Tibial artery (tissue), 4 donors: Measurements from ENCODE around the gene MTHFS.
A peak's percentile ranks its signal among the peaks of the same experiment; 100 is the strongest.

Source experiments
- DNase-seq, 2 donors: peaks; one replicate each; pipeline ENCODE4 v3.0.0-alpha.2; 2019
- H3K27ac ChIP-seq, 2 donors: fragments of 200-600 bp; sonication (generic) in 1 of 2; 1 replicate in 1 of 2; 2 replicates in 1 of 2; pipeline ENCODE4 v1.5.1; 2018 to 2019; ENCODE audit warnings: mild to moderate bottlenecking in 1 of 2
- H3K27me3 ChIP-seq, 2 donors: fragments of 200-600 bp; sonication (generic) in 1 of 2; one replicate each; pipeline versions ENCODE4 v1.5.1 to v1.6.0; 2016 to 2019
- H3K36me3 ChIP-seq, 3 donors: fragments of 200-600 bp; sonication (generic) in 2 of 3; one replicate each; pipeline ENCODE4 v1.5.1; 2016 to 2019; ENCODE audit warnings: mild to moderate bottlenecking in 2 of 3
- H3K4me1 ChIP-seq, 4 donors: fragments of 200-600 bp; sonication (generic) in 2 of 4; 1 replicate in 3 of 4; 2 replicates in 1 of 4; pipeline ENCODE4 v1.5.1; 2016 to 2019
- H3K4me3 ChIP-seq, 2 donors: fragments of 200-600 bp; sonication (generic) in 1 of 2; 1 replicate in 1 of 2; 2 replicates in 1 of 2; pipeline ENCODE4 v1.5.1; 2018 to 2019; ENCODE audit warnings: mild to moderate bottlenecking in 2 of 2
- H3K9me3 ChIP-seq, 3 donors: fragments of 200-600 bp; sonication (generic) in 1 of 3; one replicate each; pipeline ENCODE4 v1.5.1; 2016 to 2019
- intact Hi-C: fragments of 100-400 bp; cut with DNase I; formaldehyde crosslinking; loops from one replicate; pipeline ENCODE4 v1.15.0; 2023; ENCODE audit warnings: low total_unique reads
- TF ChIP-seq, protein P1 (sequence below), 2 experiments: fragments of 200-600 bp in 1 of 2; fragments of 450-650 bp in 1 of 2; IDR thresholded peaks; one replicate each; pipeline ENCODE4 v1.5.1; 2017 to 2019; ENCODE audit warnings: antibody characterized with exemption in 2 of 2, mild to moderate bottlenecking in 1 of 2, moderate library complexity in 1 of 2

Gene MTHFS

DNA sequence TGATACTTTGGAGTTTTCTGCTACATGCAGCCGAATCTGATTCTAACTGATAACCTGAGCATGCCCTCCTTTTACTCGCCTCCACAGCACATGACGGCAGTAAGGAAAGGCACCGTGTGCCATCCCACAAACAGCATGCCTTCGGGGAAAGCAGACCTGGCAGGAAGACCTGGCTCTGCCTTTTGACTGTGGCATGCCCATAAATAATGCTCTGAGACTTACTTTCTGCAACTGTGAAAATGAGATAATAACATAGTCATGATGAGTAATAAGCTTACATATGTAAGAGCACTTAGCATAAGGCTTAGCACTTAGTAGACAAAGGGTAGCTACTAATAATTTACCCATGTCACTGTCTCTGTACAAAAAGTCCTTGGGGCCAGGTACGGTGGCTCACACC is 32.9 kb downstream of the MTHFS start:
- peaks cover 0 to 11% (median 0%) of the 10 kb centered on the region in 3 donors for H3K36me3 ChIP-seq
- TF ChIP-seq, protein P1, sequence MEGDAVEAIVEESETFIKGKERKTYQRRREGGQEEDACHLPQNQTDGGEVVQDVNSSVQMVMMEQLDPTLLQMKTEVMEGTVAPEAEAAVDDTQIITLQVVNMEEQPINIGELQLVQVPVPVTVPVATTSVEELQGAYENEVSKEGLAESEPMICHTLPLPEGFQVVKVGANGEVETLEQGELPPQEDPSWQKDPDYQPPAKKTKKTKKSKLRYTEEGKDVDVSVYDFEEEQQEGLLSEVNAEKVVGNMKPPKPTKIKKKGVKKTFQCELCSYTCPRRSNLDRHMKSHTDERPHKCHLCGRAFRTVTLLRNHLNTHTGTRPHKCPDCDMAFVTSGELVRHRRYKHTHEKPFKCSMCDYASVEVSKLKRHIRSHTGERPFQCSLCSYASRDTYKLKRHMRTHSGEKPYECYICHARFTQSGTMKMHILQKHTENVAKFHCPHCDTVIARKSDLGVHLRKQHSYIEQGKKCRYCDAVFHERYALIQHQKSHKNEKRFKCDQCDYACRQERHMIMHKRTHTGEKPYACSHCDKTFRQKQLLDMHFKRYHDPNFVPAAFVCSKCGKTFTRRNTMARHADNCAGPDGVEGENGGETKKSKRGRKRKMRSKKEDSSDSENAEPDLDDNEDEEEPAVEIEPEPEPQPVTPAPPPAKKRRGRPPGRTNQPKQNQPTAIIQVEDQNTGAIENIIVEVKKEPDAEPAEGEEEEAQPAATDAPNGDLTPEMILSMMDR (IDR thresholded peaks at IDR 0.05), result no peak
- H3K9me3 ChIP-seq, result no peaks in the 10 kb centered on the region
- no peaks in the 10 kb centered on the region for H3K4me1 ChIP-seq
- no peaks in the 10 kb centered on the region for H3K27me3 ChIP-seq
- no peak overlapping the region for H3K27ac ChIP-seq
- no peak for DNase-seq
- intact Hi-C loops, result no loop called here
- H3K4me3 ChIP-seq, result no peak overlapping the region

DNA sequence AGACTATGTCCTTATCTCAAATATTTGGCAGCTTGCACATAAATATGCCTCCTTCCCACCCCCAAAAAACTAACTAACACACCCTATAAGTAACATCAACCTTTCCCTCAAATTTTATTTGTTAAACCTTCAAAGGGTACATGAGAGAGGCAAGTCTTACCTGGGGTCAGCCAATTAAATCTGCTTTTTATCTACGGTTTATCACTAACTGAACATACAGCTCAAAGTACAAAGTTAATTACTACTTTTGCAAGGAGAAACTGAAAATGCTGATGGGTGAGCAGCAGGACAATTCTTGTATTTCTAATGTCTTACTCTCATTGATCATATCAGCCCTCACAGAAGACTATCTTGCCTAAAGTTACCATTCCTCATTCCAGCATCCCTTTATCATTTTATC is 34.6 kb downstream of the MTHFS start:
- intact Hi-C loops, result no loop called here
- no peak for DNase-seq
- Histone ChIP-seq H3K27me3 (no peaks in the 10 kb centered on the region), H3K4me3 (no peak overlapping the region), H3K9me3 (no peaks in the 10 kb centered on the region), H3K27ac (no peak overlapping the region), H3K4me1 (no peaks in the 10 kb centered on the region), H3K36me3 (peaks cover 0 to 6% (median 0%) of the 10 kb centered on the region in 3 donors)
- TF ChIP-seq, protein P1 (IDR thresholded peaks at IDR 0.05), result no peak

DNA sequence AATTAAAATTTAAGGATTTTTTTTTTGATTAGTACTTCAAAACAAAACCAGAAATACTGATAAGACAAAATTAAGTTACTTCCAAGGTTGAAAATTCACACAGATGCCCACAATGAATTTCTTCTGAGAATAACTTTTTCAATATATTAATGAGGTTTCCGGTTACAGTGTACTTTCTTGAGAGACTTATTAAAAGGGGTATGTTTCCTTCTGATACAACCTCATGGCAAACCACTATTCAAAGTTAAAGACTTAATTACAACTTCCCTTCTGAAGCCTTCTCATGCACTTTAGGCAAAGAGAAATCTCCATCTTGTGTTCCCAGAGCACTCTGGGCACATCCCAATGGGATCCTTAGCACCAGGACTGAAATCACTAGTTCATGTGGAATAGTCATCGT is 36.2 kb downstream of the MTHFS start:
- Histone ChIP-seq H3K4me3 (no peak overlapping the region), H3K36me3 (peaks cover 0 to 6% (median 0%) of the 10 kb centered on the region in 3 donors), H3K27ac (no peak overlapping the region), H3K4me1 (no peaks in the 10 kb centered on the region), H3K27me3 (no peaks in the 10 kb centered on the region), H3K9me3 (no peaks in the 10 kb centered on the region)
- TF ChIP-seq, protein P1 (IDR thresholded peaks at IDR 0.05), result no peak
- DNase-seq, result no peak
- intact Hi-C loops, result no loop called here

DNA sequence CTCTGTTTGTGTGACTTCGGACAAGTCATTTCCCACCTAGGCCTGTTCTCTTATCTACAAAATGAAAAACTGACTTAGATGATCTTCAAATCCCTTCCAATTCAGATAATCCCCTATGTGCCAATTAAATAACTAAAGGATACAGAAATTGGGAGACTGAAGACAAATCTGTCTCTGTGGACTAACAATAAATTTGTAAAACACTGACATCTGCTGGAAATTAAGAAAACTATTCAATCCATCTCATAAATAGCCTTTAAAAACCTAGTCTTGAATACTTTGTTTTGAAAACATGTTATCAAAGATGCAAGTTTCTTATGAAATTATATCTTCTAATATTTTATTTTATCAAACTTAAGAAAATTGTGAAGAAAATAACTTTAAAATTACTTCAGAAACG is 38.3 kb downstream of the MTHFS start:
- H3K27ac ChIP-seq, result no peak overlapping the region
- no peaks in the 10 kb centered on the region for H3K9me3 ChIP-seq
- H3K36me3 ChIP-seq, result peaks cover 0 to 10% (median 0%) of the 10 kb centered on the region in 3 donors
- DNase-seq, result no peak
- TF ChIP-seq, protein P1 (IDR thresholded peaks at IDR 0.05), result no peak
- H3K4me1 ChIP-seq, result no peaks in the 10 kb centered on the region
- no peak overlapping the region for H3K4me3 ChIP-seq
- intact Hi-C loops, result no loop called here
- no peaks in the 10 kb centered on the region for H3K27me3 ChIP-seq

DNA sequence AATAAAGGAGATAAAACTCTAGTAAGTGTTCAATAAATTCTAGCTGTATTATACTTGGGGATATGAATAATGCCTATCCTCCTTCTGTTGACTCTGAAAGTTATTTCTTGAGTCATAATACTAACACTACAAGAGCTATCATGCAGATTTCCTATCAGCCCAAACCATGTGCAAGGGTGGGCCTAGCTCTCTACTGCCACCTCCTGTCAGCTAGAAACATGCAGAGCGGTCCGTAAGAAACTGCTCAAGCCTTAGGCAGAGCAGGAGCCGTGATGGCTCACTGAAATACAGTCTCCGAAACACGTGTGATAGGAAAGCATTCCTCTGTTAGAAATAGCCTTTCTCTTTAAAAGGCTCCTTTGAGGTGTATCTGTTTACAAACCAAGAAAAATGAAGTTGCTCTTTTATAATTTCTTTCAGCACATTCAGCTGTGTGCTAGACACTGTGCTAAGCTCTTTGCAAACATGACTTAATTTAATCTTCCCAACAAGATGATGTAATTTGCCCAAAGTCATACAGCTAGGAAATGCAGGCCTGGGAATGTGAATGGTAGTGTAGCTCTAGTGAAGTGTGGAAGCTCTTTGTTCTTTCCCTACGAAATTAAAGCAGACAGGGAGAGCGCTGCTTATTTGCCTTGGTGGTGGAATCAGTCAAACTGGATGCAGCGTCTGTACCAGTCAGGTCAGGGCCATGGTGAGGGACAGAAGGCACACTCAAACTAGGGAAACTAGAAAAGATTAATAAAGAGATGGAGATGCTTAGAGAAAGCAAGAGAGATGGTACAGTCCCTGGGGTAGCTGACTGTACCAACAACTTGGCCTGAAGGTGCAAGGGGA is 43.1 kb downstream of the MTHFS start:
- Histone ChIP-seq H3K4me3 (no peak overlapping the region), H3K27me3 (no peaks in the 10 kb centered on the region), H3K27ac (no peak overlapping the region), H3K9me3 (no peaks in the 10 kb centered on the region), H3K4me1 (no peaks in the 10 kb centered on the region), H3K36me3 (peaks cover 0 to 21% (median 0%) of the 10 kb centered on the region in 3 donors)
- intact Hi-C loops, result loop anchor here (2.0 kb wide), 1 partner anchor 473 kb away; no protein-coding TSS in a partner anchor
- TF ChIP-seq, protein P1 (IDR thresholded peaks at IDR 0.05), result peak; percentile 87 to 93
- peak; percentile 50 to 73 for DNase-seq
